Mesothelial cell of epicardium (in vitro differentiated cells): ENCODE measurements around the gene PER1. TPM values are rescaled to one million over a fixed set of nuclear protein-coding genes. Genes with fewer than 3 reads are reported as not detected.

Source experiments
- DNase-seq, 2 experiments: peaks; one replicate each; pipeline ENCODE4 v3.0.0; 2021; ENCODE audit warnings: low spot score in 2 of 2; ENCODE audit not compliant: unreplicated experiment in 2 of 2
- H3K27ac Mint-ChIP-seq: 2 replicates; pipeline ENCODE4 v1.8.0; 2021; ENCODE audit warnings: mixed read lengths
- H3K27me3 Mint-ChIP-seq: 2 replicates; pipeline ENCODE4 v1.8.0; 2021; ENCODE audit warnings: low read depth, mixed read lengths
- H3K36me3 Mint-ChIP-seq: 2 replicates; pipeline ENCODE4 v1.8.0; 2021; ENCODE audit warnings: mixed read lengths
- H3K4me1 Mint-ChIP-seq: 2 replicates; pipeline ENCODE4 v1.8.0; 2021; ENCODE audit warnings: mixed read lengths
- H3K4me3 Mint-ChIP-seq: 2 replicates; pipeline ENCODE4 v1.8.0; 2021; ENCODE audit warnings: mild to moderate bottlenecking, moderate library complexity, mixed read lengths
- H3K9me3 Mint-ChIP-seq: 2 replicates; pipeline ENCODE4 v1.8.0; 2021; ENCODE audit warnings: mixed read lengths
- CTCF ChIP-seq: fragments of 200-600 bp; sonication (generic); IDR thresholded peaks from one replicate; pipeline ENCODE4 v1.5.0; 2021; ENCODE audit warnings: antibody characterized with exemption; ENCODE audit not compliant: unreplicated experiment
- total RNA-seq: library from RNA; stranded (reverse); gene quantifications from 3 replicates; pipeline ENCODE4 v1.2.1, GENCODE V29; 2021

Gene PER1
- total RNA-seq, 1 donor from 2014 or later, result 70.2 TPM

- no peaks in the 10 kb centered on the region for H3K9me3 Mint-ChIP-seq
- H3K27me3 Mint-ChIP-seq, result peaks cover 3% of the 10 kb centered on the region
- H3K4me1 Mint-ChIP-seq, result peaks cover 11% of the 10 kb centered on the region
- H3K4me3 Mint-ChIP-seq, result no peak overlapping the region
- peak; percentile 84 to 96 for DNase-seq
- TF ChIP-seq CTCF, result no peak
- H3K27ac Mint-ChIP-seq, result no peak overlapping the region
- no peaks in the 10 kb centered on the region for H3K36me3 Mint-ChIP-seq
Observed at GRCh38 chr17:8185582-8186445, 33.6 kb upstream of the PER1 start.

- TF ChIP-seq CTCF, result no peak
- Mint-ChIP-seq H3K27me3 (peaks cover 3% of the 10 kb centered on the region), H3K4me3 (peak overlapping the region; percentile 88), H3K27ac (peak overlapping the region; percentile 85), H3K36me3 (no peaks in the 10 kb centered on the region), H3K9me3 (no peaks in the 10 kb centered on the region), H3K4me1 (peaks cover 34% of the 10 kb centered on the region)
- no peak for DNase-seq
Observed at GRCh38 chr17:8176998-8177731, 25.0 kb upstream of the PER1 start.

GRCh38 chr17:8176197-8176940, 24.2 kb upstream of the PER1 start, which contains the start of gene TMEM107:
Gene TMEM107, minus strand, starts transcription at chr17:8176380. Its CDS starts 94 bp downstream, at chr17:8176286.
- Mint-ChIP-seq H3K36me3 (no peaks in the 10 kb centered on the region), H3K27ac (peak within 1 kb of the TSS; percentile 89), H3K4me1 (peaks cover 34% of the 10 kb centered on the region), H3K27me3 (no peaks in the 10 kb centered on the region), H3K4me3 (peak within 1 kb of the TSS; percentile 88), H3K9me3 (no peaks in the 10 kb centered on the region)
- no peak for TF ChIP-seq CTCF
- DNase-seq, result peak; percentile 75 to 87

GRCh38 chr17:8175795-8176196, 23.6 kb upstream of the PER1 start:
- Mint-ChIP-seq H3K27me3 (no peaks in the 10 kb centered on the region), H3K4me1 (peaks cover 34% of the 10 kb centered on the region), H3K4me3 (peak overlapping the region; percentile 88), H3K27ac (peak overlapping the region; percentile 89), H3K9me3 (no peaks in the 10 kb centered on the region), H3K36me3 (no peaks in the 10 kb centered on the region)
- no peak for TF ChIP-seq CTCF
- DNase-seq, result no peak

GRCh38 chr17:8173871-8174322, 21.7 kb upstream of the PER1 start:
- TF ChIP-seq CTCF, result no peak
- Mint-ChIP-seq H3K36me3 (no peaks in the 10 kb centered on the region), H3K27ac (peak overlapping the region; percentile 100), H3K4me3 (peak overlapping the region; percentile 83), H3K4me1 (peaks cover 34% of the 10 kb centered on the region), H3K27me3 (no peaks in the 10 kb centered on the region), H3K9me3 (no peaks in the 10 kb centered on the region)
- DNase-seq, result no peak
